ENCODE data around the gene SNX5. TPM values are rescaled to one million over a fixed set of nuclear protein-coding genes. Genes with fewer than 3 reads are reported as not detected.

The SNX5 gene
- total and polyA plus RNA-seq, 2 of the 13 experiments (the other 11 are each of a cell fraction or from before 2014, with no cell fraction given), result 664 to 1,040 TPM

DNA sequence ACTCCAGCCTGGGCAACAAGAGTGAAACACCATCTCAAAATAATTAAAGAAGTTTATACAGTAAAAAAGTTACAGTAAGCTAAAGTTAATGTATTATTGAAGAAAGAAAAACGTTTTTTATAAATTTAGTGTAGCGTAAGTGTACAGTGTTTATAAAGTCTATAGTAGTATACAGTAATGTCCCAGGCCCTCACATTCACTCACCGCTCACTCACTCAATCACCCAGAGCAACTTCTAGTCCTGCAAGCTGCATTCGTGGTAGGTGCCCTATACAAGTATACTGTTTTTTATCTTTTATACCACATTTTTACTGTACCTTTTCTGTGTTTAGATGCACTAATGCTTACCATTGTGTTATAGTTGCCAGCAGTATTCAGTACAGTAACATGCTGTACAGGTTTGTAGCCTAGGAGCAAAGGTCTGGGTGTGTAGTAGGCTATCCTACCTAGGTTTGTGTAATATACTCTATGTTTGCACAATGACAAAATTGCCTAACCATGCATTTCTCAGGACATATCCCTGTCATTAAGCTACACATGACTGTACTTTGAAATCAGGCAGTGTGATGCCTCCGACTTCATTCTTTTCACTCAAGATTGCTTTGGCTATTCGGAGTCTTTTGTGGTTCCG lies 16.9 kb upstream of the SNX5 start (continued):
- TF ChIP-seq, protein P1, sequence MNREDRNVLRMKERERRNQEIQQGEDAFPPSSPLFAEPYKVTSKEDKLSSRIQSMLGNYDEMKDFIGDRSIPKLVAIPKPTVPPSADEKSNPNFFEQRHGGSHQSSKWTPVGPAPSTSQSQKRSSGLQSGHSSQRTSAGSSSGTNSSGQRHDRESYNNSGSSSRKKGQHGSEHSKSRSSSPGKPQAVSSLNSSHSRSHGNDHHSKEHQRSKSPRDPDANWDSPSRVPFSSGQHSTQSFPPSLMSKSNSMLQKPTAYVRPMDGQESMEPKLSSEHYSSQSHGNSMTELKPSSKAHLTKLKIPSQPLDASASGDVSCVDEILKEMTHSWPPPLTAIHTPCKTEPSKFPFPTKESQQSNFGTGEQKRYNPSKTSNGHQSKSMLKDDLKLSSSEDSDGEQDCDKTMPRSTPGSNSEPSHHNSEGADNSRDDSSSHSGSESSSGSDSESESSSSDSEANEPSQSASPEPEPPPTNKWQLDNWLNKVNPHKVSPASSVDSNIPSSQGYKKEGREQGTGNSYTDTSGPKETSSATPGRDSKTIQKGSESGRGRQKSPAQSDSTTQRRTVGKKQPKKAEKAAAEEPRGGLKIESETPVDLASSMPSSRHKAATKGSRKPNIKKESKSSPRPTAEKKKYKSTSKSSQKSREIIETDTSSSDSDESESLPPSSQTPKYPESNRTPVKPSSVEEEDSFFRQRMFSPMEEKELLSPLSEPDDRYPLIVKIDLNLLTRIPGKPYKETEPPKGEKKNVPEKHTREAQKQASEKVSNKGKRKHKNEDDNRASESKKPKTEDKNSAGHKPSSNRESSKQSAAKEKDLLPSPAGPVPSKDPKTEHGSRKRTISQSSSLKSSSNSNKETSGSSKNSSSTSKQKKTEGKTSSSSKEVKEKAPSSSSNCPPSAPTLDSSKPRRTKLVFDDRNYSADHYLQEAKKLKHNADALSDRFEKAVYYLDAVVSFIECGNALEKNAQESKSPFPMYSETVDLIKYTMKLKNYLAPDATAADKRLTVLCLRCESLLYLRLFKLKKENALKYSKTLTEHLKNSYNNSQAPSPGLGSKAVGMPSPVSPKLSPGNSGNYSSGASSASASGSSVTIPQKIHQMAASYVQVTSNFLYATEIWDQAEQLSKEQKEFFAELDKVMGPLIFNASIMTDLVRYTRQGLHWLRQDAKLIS (CRISPR knock-in tag; IDR thresholded peaks at IDR 0.05), result peak; percentile 56; the same call in 1 of the 2 replicates
- TF ChIP-seq TCF7 (IDR thresholded peaks at IDR 0.05; ENCODE audit: low read depth) (peak; percentile 58; the same call in 1 of the 2 replicates), ZNF292 (CRISPR knock-in tag; IDR thresholded peaks at IDR 0.05; ENCODE audit: borderline replicate concordance, low read depth) (peak; percentile 76; the same call in 1 of the 2 replicates), ZNF326 (CRISPR knock-in tag; IDR thresholded peaks at IDR 0.05; ENCODE audit: borderline replicate concordance) (no peak), ISL2 (CRISPR knock-in tag; IDR thresholded peaks at IDR 0.05) (peak; percentile 90), ERF (CRISPR knock-in tag; IDR thresholded peaks at IDR 0.05) (peak; percentile 89), ZSCAN9 (CRISPR knock-in tag; IDR thresholded peaks at IDR 0.05; ENCODE audit: borderline replicate concordance) (peak; percentile 96), ZNF737 (CRISPR knock-in tag; IDR thresholded peaks at IDR 0.05; ENCODE audit: borderline replicate concordance) (no peak), FOXK1 (CRISPR knock-in tag; IDR thresholded peaks at IDR 0.05; ENCODE audit: borderline replicate concordance, low read depth) (peak; percentile 85; the same call in 1 of the 2 replicates)
- TF ChIP-seq, protein P2, sequence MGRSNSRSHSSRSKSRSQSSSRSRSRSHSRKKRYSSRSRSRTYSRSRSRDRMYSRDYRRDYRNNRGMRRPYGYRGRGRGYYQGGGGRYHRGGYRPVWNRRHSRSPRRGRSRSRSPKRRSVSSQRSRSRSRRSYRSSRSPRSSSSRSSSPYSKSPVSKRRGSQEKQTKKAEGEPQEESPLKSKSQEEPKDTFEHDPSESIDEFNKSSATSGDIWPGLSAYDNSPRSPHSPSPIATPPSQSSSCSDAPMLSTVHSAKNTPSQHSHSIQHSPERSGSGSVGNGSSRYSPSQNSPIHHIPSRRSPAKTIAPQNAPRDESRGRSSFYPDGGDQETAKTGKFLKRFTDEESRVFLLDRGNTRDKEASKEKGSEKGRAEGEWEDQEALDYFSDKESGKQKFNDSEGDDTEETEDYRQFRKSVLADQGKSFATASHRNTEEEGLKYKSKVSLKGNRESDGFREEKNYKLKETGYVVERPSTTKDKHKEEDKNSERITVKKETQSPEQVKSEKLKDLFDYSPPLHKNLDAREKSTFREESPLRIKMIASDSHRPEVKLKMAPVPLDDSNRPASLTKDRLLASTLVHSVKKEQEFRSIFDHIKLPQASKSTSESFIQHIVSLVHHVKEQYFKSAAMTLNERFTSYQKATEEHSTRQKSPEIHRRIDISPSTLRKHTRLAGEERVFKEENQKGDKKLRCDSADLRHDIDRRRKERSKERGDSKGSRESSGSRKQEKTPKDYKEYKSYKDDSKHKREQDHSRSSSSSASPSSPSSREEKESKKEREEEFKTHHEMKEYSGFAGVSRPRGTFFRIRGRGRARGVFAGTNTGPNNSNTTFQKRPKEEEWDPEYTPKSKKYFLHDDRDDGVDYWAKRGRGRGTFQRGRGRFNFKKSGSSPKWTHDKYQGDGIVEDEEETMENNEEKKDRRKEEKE (IDR thresholded peaks at IDR 0.05), result no peak
- TF ChIP-seq, protein P3, sequence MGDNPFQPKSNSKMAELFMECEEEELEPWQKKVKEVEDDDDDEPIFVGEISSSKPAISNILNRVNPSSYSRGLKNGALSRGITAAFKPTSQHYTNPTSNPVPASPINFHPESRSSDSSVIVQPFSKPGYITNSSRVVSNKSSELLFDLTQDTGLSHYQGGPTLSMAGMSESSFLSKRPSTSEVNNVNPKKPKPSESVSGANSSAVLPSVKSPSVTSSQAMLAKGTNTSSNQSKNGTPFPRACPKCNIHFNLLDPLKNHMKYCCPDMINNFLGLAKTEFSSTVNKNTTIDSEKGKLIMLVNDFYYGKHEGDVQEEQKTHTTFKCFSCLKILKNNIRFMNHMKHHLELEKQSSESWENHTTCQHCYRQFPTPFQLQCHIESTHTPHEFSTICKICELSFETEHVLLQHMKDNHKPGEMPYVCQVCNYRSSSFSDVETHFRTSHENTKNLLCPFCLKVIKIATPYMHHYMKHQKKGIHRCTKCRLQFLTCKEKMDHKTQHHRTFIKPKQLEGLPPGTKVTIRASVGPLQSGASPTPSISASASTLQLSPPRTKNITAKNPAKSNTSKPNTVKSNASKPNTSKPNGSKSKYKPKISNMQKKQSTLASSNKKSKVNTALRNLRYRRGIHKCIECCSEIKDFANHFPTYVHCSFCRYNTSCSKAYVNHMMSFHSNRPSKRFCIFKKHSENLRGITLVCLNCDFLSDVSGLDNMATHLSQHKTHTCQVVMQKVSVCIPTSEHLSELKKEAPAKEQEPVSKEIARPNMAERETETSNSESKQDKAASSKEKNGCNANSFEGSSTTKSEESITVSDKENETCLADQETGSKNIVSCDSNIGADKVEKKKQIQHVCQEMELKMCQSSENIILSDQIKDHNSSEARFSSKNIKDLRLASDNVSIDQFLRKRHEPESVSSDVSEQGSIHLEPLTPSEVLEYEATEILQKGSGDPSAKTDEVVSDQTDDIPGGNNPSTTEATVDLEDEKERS (CRISPR knock-in tag; IDR thresholded peaks at IDR 0.05), result peak; percentile 86
